NCI-H2227 (cell line): ENCODE results near the gene TMEM178A.
"Not testable (repeated sequence)": the region's sequence is repeated elsewhere in the genome, so short reads cannot be mapped to it uniquely, and the experiment has no call there.

ENCODE experiments used
- DNase-seq: peaks from one replicate; lab custom pipeline; 2025; ENCODE audit not compliant: unreplicated experiment; lab: John Stamatoyannopoulos, UW

The TMEM178A gene

GRCh38 chr2:39647104-39647765, 18.5 kb upstream of the TMEM178A start:
- no peak for DNase-seq

GRCh38 chr2:39648580-39648979, 17.1 kb upstream of the TMEM178A start:
- DNase-seq: no peak

GRCh38 chr2:39649511-39649910, 16.2 kb upstream of the TMEM178A start:
- no peak for DNase-seq

GRCh38 chr2:39650468-39650867, 15.2 kb upstream of the TMEM178A start:
- DNase-seq: no peak

GRCh38 chr2:39656215-39656614, 9.5 kb upstream of the TMEM178A start:
- not testable (repeated sequence) for DNase-seq

GRCh38 chr2:39657287-39657937, 8.3 kb upstream of the TMEM178A start:
- DNase-seq: no peak

- no peak for DNase-seq
These were observed 7.3 kb upstream of the TMEM178A start for GRCh38 chr2:39658371-39658770.

- DNase-seq: no peak
These were observed 5.7 kb upstream of the TMEM178A start for GRCh38 chr2:39659765-39660611.

- DNase-seq: no peak
These were observed 5.0 kb upstream of the TMEM178A start for GRCh38 chr2:39660612-39661236.

- DNase-seq: no peak
These were observed 3.9 kb upstream of the TMEM178A start for GRCh38 chr2:39661826-39662225.

- no peak for DNase-seq
These were observed 2.4 kb upstream of the TMEM178A start for GRCh38 chr2:39663187-39663930.

GRCh38 chr2:39664232-39664887, 1.4 kb upstream of the TMEM178A start:
- no peak for DNase-seq

GRCh38 chr2:39664888-39665591, 677 bp upstream of the TMEM178A start:
- no peak for DNase-seq

GRCh38 chr2:39666491-39667101, 879 bp downstream of the TMEM178A start:
- DNase-seq: peak; percentile 28

GRCh38 chr2:39667104-39667885, 1.6 kb downstream of the TMEM178A start:
- DNase-seq: no peak

GRCh38 chr2:39667886-39668276, 2.2 kb downstream of the TMEM178A start:
- DNase-seq: no peak

GRCh38 chr2:39668576-39669080, 2.9 kb downstream of the TMEM178A start:
- no peak for DNase-seq

- DNase-seq: no peak
These were observed 5.9 kb downstream of the TMEM178A start for GRCh38 chr2:39671604-39672003.
